ENCODE measurements around the gene ZFYVE16. TPM values are rescaled to one million over a fixed set of nuclear protein-coding genes. Genes with fewer than 3 reads are reported as not detected.

The ZFYVE16 gene
- total and polyA plus RNA-seq, 4 donors: 6.0 to 26.3 (median 11.6) TPM

DNA sequence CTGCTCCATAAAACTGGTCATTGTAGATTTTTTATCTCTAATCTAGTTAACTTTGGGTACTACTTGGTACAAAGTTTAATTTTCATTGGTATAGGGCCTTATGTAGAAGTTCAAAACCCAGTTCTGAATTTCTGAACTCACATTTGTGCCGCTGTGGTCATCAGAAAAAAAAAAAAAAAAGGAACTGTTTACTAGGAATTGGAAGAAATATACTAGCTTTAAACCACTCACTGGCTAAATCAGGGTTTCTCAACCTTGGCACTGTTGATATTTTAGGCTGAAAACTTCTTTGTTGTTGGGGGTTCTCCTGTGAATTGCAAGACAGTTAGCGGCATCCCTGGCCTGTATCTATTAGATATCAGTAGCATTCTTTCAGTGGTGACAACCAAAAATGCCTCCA lies 4.1 kb upstream of the ZFYVE16 start:
- no peak overlapping the region for H3K9ac ChIP-seq (ENCODE audit: low read depth in 1 of 2, low read length in 2 of 2)
- H3K36me3 ChIP-seq (ENCODE audit: control insufficient read depth in 4 of 4, insufficient read depth in 3 of 4, low read depth in 1 of 4, low read length in 3 of 4): no peaks in the 10 kb centered on the region
- H3K4me1 ChIP-seq (ENCODE audit: control insufficient read depth in 4 of 4, insufficient read depth in 4 of 4, low read length in 3 of 4): peaks cover 3 to 30% (median 18%) of the 10 kb centered on the region in 4 donors
- peak overlapping the region in 1 of 2 donors; percentile 3 for H3K27ac ChIP-seq (ENCODE audit: low read depth in 1 of 2, low read length in 2 of 2)
- no peaks in the 10 kb centered on the region for H3K9me3 ChIP-seq (ENCODE audit: control insufficient read depth in 4 of 4, low read length in 3 of 4)
- TF ChIP-seq REST (IDR thresholded peaks at IDR 0.05) (no peak), FOXA2 (IDR thresholded peaks at IDR 0.05) (no peak), ZBTB33 (IDR thresholded peaks at IDR 0.05) (no peak)
- no peak for DNase-seq (ENCODE audit: low spot score)
- 29% methylated on average over 2 of the region's 2 CpGs for WGBS
- no peak overlapping the region for H3K4me3 ChIP-seq (ENCODE audit: low read depth in 1 of 3, low read length in 3 of 3)
- H3K27me3 ChIP-seq (ENCODE audit: control insufficient read depth in 4 of 4, insufficient read depth in 4 of 4, low read length in 3 of 4): no peaks in the 10 kb centered on the region

DNA sequence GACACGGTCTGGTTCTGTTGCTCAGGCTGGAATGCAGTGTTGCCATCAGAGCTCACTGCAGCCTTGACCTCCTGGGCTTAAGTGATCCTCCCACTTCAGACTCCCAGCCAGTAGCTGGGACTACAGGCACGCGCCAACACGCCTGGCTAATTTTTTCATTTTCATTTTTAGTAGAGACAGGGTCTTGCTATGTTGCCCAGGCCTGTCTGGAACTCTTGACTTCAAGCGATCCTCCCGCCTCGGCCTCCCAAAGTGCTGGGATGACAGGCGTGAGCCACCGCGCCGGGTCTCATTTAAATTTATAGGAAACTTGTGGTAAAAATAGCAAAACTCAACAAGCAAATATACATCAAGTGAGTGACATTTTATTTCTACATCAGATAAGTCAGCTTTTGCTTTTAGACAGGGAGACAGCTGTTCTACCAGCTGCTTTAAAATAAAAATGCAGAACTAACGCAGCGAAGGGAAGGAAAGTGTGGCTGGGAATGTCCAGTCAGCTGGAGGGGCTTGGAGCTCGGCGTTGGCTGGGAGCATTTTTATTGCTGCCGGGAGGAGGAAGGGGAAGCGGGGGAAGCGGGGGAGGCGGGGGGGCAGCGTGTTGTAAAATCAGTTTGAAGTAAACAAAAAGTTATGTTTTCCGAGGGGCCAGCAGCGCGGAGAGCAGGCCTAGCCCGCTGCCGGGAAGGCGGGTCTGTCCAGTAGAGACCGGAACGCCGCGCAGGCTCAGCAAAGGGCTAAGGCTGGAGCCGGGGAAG lies 707 bp upstream of the ZFYVE16 start:
- Histone ChIP-seq H3K9me3 (ENCODE audit: control insufficient read depth in 4 of 4, low read length in 3 of 4) (no peaks in the 10 kb centered on the region), H3K27ac (ENCODE audit: low read depth in 1 of 2, low read length in 2 of 2) (peak overlapping the region; percentile 87 to 92), H3K36me3 (ENCODE audit: control insufficient read depth in 4 of 4, insufficient read depth in 3 of 4, low read depth in 1 of 4, low read length in 3 of 4) (no peaks in the 10 kb centered on the region), H3K9ac (ENCODE audit: low read depth in 1 of 2, low read length in 2 of 2) (peak overlapping the region; percentile 60 to 97), H3K27me3 (ENCODE audit: control insufficient read depth in 4 of 4, insufficient read depth in 4 of 4, low read length in 3 of 4) (no peaks in the 10 kb centered on the region), H3K4me3 (ENCODE audit: low read depth in 1 of 3, low read length in 3 of 3) (peak overlapping the region; percentile 37 to 98 (median 91)), H3K4me1 (ENCODE audit: control insufficient read depth in 4 of 4, insufficient read depth in 4 of 4, low read length in 3 of 4) (peaks cover 3 to 41% (median 22%) of the 10 kb centered on the region in 4 donors)
- peak; percentile 35 for DNase-seq (ENCODE audit: low spot score)
- 14% methylated on average over 31 of the region's 31 CpGs for WGBS
- peak; percentile 78 for TF ChIP-seq NR2F2 (IDR thresholded peaks at IDR 0.05)
- TF ChIP-seq HNF4G (IDR thresholded peaks at IDR 0.05): peak; percentile 7
- peak; percentile 35 to 51 for TF ChIP-seq HNF4A (conservative IDR thresholded peaks at IDR 0.05)
- TF ChIP-seq ATF3 (IDR thresholded peaks at IDR 0.05): no peak
- peak; percentile 48 for TF ChIP-seq TAF1 (conservative IDR thresholded peaks at IDR 0.05)
- TF ChIP-seq, protein P1, sequence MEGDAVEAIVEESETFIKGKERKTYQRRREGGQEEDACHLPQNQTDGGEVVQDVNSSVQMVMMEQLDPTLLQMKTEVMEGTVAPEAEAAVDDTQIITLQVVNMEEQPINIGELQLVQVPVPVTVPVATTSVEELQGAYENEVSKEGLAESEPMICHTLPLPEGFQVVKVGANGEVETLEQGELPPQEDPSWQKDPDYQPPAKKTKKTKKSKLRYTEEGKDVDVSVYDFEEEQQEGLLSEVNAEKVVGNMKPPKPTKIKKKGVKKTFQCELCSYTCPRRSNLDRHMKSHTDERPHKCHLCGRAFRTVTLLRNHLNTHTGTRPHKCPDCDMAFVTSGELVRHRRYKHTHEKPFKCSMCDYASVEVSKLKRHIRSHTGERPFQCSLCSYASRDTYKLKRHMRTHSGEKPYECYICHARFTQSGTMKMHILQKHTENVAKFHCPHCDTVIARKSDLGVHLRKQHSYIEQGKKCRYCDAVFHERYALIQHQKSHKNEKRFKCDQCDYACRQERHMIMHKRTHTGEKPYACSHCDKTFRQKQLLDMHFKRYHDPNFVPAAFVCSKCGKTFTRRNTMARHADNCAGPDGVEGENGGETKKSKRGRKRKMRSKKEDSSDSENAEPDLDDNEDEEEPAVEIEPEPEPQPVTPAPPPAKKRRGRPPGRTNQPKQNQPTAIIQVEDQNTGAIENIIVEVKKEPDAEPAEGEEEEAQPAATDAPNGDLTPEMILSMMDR (IDR thresholded peaks at IDR 0.05; ENCODE audit: low read depth, low read length, missing input control): no peak
- TF ChIP-seq SP1 (IDR thresholded peaks at IDR 0.05): peak; percentile 50
- peak; percentile 27 to 38 for TF ChIP-seq RXRA (IDR thresholded peaks at IDR 0.05)
- no peak for TF ChIP-seq RAD21 (IDR thresholded peaks at IDR 0.05)

Data from liver (tissue), 9 donors.